ENCODE results near the gene GABRR2.
"Not testable (repeated sequence)": the region's sequence is repeated elsewhere in the genome, so short reads cannot be mapped to it uniquely, and the experiment has no call there.

- TF ChIP-seq CTCF (IDR thresholded peaks at IDR 0.05; ENCODE audit: low read length); EZH2 (optimal IDR thresholded peaks at IDR 0.05; ENCODE audit: low read depth, low read length): not testable (repeated sequence)
These were observed 20.0 kb downstream of the GABRR2 start for GRCh38 chr6:89295116-89295515.
